ENCODE measurements around the gene MRPL21. TPM values are rescaled to one million over a fixed set of nuclear protein-coding genes. Genes with fewer than 3 reads are reported as not detected.
A peak's percentile ranks its signal among the peaks of the same experiment; 100 is the strongest.

MRPL21 gene
- total RNA-seq, 1 donor from 2014 or later: 14.2 TPM

GRCh38 chr11:68930991-68931855 is 27.6 kb upstream of the MRPL21 start:
- no peak overlapping the region for H3K27ac ChIP-seq
- no peak for TF ChIP-seq CTCF (IDR thresholded peaks at IDR 0.05)
- intact Hi-C loops (cut with DNase I): no loop called here

DNA sequence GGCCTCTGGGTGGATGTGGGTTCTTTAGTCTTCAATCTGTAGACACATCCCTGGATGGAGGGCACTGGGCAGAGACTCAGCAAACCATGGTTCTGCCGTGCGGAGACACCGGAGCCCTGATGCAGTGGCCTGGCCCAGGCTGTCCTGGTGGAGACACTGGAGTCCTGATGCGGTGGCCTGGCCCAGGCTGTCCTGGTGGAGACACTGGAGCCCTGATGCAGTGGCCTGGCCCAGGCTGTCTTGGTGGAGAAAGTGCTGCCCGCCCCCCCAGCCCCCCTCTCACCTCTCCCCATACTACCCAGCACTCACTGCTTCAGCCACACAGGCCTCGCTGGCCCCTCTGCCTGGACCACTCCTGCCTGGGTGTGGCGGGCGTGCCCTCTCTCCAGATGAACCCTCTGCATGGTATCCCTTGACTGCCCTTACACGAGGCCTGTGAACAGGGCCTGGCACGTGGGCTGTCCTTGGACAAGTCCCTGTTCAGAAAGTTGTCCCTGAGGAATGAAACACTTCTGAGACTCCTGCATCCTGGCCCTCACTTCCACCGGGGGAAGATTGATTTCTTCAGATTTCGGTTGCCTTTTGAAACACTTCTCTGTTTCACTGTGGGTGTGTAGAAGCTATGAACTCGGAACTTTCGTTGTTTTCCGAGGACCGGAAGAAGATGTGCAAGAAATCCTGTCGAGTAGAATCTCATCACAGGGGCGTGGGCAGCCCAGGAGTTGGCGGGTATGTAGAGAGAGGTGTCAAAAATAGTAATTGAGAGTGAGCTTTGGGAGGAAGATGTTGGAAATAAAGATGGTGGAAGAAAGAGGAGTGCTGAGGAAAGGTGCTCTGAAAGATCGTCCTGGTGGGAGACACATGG is 26.3 kb upstream of the MRPL21 start:
- H3K9me3 ChIP-seq: peaks cover 11 to 13% of the 10 kb centered on the region in 2 donors
- no peak overlapping the region for H3K4me3 ChIP-seq
- peaks cover 47 to 68% of the 10 kb centered on the region in 2 donors for H3K36me3 ChIP-seq
- H3K27ac ChIP-seq: no peak overlapping the region
- no peak for DNase-seq (ENCODE audit: low spot score in 2 of 2)
- H3K4me1 ChIP-seq: peaks cover 10 to 16% of the 10 kb centered on the region in 2 donors
- no peaks in the 10 kb centered on the region for H3K27me3 ChIP-seq
- intact Hi-C loops (cut with DNase I): no loop called here
- no peak for TF ChIP-seq CTCF (IDR thresholded peaks at IDR 0.05)

More at GRCh38 chr11:68930991-68931855, 27.6 kb upstream of the MRPL21 start:
- Histone ChIP-seq H3K36me3 (peaks cover 54 to 70% of the 10 kb centered on the region in 2 donors), H3K27me3 (no peaks in the 10 kb centered on the region), H3K4me3 (no peak overlapping the region), H3K4me1 (peaks cover 10 to 16% of the 10 kb centered on the region in 2 donors), H3K9me3 (peaks cover 0 to 3% of the 10 kb centered on the region in 2 donors)
- no peak for DNase-seq (ENCODE audit: low spot score in 2 of 2)

- intact Hi-C loops (cut with DNase I): no loop called here
- H3K27me3 ChIP-seq: no peaks in the 10 kb centered on the region
- peaks cover 11 to 13% of the 10 kb centered on the region in 2 donors for H3K9me3 ChIP-seq
- H3K36me3 ChIP-seq: peaks cover 44 to 61% of the 10 kb centered on the region in 2 donors
- DNase-seq (ENCODE audit: low spot score in 2 of 2): no peak
- peaks cover 15 to 22% of the 10 kb centered on the region in 2 donors for H3K4me1 ChIP-seq
- TF ChIP-seq CTCF (IDR thresholded peaks at IDR 0.05): no peak
- H3K4me3 ChIP-seq: no peak overlapping the region
- no peak overlapping the region for H3K27ac ChIP-seq
Measured at GRCh38 chr11:68929135-68929534, 25.5 kb upstream of the MRPL21 start.

DNA sequence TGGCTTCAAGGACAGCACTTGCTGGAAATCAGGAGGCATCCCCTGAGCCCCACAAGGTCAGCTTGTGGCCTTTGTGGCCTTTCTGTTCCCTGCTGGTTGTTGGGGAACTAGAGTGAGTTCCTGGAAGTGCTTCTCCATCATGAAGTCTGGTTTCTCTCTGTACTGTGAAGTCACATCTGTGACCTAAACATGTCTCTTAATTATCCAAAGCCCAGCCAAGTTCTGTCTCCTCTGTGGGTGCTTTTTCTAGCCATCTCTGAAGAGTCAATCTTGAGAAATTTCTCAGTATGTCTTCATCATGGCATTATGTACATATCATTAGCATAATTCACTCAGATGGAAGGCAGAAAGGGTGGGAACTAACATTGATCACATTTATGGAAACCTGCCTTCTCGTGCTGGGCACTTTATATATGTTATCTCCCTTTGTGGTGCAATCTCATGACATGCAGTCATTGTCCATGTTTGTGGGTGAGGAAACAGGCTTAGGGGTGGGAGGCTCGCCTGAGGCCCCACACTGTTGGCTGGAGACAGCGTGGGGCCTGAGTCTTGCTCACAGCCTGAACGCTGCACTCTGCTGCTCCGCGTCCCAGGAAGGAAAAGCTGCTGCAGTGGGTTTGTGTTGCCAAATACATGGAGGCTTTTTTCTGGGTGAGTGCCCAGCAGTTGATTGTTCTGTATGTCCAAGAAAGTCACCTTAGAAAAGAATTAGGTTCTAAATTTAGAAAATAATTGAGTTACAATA is 24.7 kb upstream of the MRPL21 start:
- Histone ChIP-seq H3K36me3 (peaks cover 35 to 53% of the 10 kb centered on the region in 2 donors), H3K27me3 (no peaks in the 10 kb centered on the region), H3K4me1 (peaks cover 15 to 28% of the 10 kb centered on the region in 2 donors), H3K27ac (peak overlapping the region in 1 of 2 donors; percentile 23), H3K9me3 (peaks cover 11 to 13% of the 10 kb centered on the region in 2 donors), H3K4me3 (no peak overlapping the region)
- TF ChIP-seq CTCF (IDR thresholded peaks at IDR 0.05): no peak
- intact Hi-C loops (cut with DNase I): no loop called here
- no peak for DNase-seq (ENCODE audit: low spot score in 2 of 2)
